ENCODE results near the gene SMG5.
"Not testable (repeated sequence)": the region's sequence is repeated elsewhere in the genome, so short reads cannot be mapped to it uniquely, and the experiment has no call there.

SMG5 gene, protein sequence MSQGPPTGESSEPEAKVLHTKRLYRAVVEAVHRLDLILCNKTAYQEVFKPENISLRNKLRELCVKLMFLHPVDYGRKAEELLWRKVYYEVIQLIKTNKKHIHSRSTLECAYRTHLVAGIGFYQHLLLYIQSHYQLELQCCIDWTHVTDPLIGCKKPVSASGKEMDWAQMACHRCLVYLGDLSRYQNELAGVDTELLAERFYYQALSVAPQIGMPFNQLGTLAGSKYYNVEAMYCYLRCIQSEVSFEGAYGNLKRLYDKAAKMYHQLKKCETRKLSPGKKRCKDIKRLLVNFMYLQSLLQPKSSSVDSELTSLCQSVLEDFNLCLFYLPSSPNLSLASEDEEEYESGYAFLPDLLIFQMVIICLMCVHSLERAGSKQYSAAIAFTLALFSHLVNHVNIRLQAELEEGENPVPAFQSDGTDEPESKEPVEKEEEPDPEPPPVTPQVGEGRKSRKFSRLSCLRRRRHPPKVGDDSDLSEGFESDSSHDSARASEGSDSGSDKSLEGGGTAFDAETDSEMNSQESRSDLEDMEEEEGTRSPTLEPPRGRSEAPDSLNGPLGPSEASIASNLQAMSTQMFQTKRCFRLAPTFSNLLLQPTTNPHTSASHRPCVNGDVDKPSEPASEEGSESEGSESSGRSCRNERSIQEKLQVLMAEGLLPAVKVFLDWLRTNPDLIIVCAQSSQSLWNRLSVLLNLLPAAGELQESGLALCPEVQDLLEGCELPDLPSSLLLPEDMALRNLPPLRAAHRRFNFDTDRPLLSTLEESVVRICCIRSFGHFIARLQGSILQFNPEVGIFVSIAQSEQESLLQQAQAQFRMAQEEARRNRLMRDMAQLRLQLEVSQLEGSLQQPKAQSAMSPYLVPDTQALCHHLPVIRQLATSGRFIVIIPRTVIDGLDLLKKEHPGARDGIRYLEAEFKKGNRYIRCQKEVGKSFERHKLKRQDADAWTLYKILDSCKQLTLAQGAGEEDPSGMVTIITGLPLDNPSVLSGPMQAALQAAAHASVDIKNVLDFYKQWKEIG

DNA sequence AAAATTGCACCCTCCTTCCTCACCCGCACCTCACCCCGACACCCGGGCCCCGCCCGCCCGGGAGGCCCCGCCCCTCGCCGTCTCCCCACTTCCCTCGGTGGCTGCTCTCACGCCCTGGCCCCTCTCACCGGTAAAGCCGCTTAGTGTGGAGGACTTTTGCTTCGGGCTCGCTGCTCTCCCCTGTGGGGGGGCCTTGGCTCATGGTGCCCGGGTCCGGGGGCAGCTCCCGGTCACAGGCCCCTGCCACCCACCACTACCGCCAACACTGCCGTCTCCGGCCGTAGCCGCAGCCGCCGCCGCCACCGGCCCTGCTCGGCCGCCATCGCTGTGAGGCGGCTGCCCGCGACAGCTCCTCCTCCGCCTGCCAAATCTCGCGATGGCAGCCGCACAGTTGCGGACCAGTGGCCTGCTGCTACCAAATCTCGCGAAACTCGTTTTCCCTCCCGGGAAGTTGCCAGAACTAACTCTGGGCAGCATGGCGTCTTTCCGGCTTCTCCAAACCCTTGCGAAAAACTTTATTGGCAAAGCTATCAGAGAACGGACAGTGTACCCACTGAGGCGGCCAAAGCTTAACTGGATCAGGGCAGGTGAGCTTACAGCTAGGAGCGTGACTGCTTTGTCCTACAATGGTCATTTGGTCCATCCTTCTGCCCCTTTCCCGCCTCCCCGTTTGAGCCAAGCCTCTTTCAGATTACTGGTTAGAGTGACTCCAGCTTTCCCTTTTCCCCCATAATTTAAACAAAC is at the start of gene SMG5:
Gene SMG5, minus strand, starts transcription at position 347 of the 744 bp plus-strand sequence. Its CDS starts 145 bp downstream, at position 202.
- DNase-seq = peak; percentile 99

DNA sequence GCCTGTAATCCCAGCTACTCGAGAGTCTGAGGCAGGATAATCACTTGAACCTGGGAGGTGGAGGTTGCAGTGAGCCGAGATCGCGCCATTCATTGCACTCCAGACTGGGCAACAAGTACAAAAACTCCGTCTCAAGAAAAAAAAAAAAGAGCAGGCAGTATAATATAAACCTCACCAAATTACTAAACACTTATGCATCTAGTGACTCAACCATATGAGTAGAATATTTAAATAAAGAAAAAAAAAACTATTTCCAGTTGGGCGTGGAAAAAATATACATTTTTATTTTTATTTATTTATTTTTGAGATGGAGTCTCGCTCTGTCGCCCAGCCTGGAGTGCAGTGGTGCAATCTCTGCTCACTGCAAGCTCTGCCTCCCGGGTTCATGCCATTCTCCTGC is 40.6 kb upstream of the SMG5 start:
- DNase-seq = not testable (repeated sequence)

DNA sequence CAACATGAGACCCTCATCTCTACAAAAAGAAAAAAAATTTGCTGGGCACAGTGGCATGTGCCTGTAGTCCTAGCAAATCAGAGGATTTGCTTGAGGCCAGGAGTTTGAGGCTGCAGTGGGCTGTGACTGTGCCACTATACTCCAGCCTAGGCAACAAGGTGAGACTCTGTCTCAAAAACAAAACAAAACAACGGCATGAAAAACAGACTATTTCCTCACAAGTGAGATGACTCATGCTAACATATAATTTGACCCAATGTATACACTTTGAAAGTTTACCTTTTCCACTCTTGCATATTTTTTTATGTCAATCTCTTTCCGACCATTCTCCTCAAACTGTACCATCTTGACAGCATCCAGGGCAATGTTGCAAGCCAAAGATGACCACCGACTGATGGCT is 37.9 kb upstream of the SMG5 start:
- no peak for DNase-seq

DNA sequence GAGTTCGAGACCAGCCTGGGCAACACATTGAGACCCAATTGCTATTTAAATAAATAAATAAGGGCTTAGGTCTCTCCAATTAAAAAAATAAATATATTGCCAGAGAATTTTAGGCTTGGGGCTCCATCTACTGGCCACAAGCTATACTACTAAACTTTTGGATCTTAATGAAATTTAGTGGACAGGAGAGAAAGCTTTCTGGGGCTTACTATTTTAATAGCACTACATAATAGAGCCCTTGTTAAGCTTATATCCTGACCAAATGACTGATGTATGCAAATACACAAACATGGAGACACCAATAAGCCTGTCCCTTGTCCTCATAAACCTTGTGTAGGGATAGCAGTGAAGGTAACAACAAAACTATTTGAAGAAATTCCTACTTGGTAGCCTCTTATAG is 37.0 kb upstream of the SMG5 start:
- peak; percentile 24 for DNase-seq

DNA sequence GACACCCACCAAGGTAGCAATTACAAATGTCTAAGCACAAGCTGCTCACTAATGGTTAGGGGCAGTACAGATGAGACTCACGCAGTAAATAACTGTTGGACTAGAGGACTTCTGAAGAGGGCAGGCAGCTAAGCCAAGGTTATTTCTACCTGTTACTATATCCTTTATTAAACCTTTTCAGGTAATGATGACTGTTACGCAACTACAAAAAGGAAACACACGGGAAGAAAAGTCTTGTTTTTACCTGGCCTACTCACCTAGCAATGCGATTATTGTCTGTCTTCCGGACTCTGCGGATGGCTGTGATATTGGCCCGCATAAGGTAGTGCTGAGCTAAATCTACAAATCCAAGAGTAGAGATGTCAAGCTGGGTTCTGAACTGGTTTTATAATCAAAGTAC is 34.3 kb upstream of the SMG5 start:
- no peak for DNase-seq

DNA sequence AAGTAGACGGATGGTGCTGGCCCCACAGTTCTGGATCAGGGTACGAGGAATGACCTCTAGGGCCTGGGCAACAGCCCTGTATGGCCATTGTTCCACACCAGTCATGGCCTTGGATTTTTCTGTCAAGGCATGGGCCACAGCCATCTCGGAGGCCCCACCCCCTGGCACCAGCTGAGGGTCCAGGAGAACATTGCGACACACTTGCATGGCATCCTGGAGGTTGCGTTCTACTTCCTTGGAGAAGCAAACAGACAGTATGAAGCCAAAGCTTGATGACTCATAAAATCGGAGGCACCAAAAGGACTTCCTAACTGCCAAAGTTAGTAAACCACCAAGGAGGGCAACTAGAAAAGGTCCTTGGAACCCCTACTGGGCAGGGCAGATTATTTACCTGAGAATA is 28.3 kb upstream of the SMG5 start:
- no peak for DNase-seq

DNA sequence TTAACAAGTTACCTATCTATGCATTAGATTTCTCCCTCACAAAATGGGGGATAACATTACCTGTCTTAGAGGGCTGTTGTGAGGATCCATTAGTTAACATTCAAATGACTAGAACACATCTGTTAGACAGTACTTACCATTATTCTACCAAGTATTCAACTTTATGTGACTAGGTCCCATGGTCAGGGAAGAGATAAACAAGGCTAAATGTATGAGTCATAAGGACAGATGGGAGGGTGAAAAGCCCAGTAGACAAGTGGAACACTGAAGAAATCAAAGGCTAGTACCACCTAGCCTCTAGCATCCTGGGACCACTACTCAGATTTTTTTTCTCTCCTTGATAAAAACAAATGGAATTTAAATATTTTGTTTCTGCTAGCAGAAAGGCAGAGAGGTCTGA is 25.5 kb upstream of the SMG5 start:
- DNase-seq = no peak

DNA sequence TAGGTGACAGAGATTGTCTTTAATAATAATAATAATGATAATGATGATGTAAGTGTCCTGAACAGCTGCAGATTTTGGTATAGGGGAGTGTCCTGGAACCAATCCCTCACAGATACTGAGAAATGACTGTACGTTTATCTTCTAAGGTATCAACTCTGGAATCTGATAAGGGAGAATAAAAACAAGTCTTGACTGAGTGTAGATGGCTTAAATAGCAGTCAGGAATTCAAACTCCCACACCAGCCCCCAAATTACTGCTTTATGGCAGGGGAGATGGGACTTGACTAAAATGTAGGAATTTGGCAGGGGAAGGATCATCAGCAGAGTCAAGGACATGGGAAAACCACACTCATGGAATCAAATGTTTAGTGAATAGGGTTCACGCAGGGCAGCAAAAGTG is 22.6 kb upstream of the SMG5 start:
- DNase-seq = no peak

DNA sequence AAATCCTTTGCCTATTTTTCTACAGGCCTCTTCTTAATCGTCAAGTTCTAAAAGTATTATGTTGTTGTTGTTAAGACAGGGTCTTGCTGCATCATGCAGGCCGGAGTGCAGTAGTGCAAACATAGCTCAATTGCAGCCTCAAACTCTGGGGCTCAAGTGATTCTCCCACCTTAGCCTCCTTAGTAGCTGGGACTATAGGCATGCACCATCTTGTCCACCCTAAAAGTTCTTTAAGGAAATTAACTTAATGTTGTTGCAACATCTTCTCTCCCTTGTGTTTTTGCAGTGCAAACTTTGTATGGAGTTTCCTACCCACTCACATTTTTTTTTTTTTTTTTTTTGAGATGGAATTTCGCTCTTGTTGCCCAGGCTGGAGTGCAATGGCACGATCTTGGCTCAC is 20.6 kb upstream of the SMG5 start:
- no peak for DNase-seq

DNA sequence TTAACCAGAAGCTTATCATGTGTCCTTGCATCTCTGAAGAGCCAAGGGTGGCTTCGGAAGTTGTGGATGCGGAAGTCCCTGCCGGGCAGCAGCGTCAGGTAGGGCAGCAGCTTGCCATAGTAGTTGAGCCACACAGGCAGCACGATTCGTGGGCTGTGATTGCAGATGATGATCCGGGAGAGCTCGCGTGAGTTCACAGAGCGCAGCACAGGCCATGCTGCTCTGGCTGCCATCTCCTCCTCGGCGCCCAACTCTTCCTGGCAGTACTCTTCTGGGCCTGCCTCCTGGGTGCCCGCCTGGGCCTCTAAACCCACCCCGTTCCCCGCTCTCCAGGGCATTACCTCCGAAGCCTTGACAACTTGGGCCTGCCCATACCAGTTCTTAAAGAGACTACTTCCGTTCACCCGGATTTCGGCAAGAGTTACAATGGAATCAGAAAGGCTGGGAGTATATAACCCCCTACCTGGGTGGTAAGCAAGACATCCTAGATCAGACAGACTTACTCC is 16.3 kb upstream of the SMG5 start, which contains the start of gene VHLL:
Gene VHLL, minus strand, starts transcription at position 456 of the 506 bp plus-strand sequence. Its CDS starts 118 bp downstream, at position 338.
- DNase-seq = no peak

DNA sequence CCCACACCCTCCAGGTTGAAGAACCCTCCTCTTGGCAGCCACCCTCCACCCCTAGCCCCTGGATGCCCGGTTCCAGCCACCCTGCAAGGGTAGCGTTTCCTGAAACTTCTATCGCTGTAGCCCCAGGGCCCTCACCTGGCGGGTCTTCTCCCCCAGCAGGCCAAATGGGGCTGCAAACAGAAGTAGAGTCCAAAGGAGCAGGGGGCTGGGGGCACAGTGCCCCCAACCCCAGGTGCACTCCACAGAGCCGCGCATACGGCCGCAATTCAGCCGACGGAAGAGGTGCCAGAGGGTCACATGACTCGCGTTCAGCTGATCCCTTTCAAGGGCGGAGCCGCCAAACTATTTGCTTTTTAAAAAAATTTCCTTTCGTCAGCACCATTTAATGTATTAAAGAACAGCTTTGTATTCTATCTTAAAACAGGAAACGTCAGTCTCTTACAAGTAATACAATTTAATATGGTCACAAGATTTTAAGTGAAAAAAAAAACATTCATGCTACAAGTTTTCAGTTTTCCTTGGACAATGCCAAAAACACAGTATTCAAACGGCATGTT is 12.8 kb upstream of the SMG5 start, which contains the start of gene GLMP:
Gene GLMP, minus strand, starts transcription at position 289 of the 557 bp plus-strand sequence. Its CDS starts 34 bp downstream, at position 255.
- peak; percentile 63 for DNase-seq

DNA sequence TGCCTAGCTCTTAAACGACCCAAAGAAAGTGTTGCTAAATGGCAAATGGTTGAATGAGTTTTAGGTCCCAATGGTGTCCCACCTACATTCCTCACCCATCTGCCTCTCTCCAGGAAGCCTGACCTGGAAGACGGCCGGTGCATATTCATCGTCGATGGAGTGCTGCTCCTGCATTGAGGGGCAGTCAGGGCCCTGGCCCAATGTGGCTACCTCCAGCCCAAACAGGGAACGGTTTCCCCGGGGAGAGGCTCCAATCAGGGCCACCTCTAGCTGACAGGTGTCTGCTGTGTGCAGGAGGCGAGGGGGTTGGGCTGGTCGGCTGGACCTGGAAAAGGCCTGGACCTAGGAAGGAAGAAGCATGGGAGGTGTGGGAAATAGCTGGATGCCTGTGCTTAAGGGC is 11.3 kb upstream of the SMG5 start:
- no peak for DNase-seq

DNA sequence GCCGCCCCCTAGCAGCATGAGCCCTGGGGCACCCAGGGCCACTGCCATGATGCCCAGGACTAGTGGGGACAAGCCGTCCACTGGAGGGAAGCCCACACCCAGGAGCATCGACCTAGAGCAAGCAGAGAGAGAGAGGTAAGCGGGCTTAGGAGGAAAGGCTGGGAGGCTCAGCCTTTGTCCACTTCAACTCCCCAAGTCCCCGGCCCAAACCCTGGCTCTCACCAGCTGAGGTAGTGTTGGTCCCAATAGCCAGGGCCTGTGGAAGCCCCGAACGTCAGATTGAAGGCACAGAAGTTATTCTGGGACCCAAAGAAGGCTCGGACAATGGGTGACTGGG is 10.4 kb upstream of the SMG5 start:
- no peak for DNase-seq

DNA sequence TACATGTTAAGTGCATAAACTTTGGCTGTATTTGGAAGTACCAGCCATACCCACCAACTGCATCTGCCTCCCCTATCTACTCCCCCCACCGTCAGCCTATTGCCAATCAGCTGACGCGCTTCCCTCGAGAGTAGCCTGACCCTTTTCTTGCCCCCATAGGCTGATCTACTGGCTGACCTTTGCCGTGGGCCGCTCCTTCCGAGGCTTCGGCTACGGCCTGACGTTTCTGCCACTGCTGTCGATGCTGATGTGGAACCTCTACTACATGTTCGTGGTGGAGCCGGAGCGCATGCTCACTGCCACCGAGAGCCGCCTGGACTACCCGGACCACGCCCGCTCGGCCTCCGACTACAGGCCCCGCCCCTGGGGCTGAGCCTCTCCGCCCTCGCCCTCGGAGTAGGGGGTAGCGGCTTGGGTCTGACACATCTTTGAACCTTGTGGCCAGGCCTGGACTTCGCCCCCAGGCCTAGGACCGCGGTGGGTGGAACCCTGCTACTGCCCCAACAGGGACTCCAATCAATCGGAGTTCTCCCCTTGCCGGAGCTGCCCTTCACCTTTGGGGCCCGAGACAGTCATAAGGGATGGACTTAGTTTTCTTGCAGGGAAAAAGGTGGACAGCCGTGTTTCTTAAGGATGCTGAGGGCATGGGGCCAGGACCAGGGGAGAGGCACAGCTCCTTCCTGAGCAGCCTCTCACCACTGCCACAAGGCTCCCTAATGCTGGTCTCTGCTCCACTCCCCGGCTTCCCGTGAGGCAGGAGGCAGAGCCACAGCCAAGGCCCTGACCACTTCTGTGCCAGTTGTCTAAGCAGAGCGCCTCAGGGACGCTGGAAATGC is 8.8 kb upstream of the SMG5 start:
- DNase-seq = peak; percentile 18

DNA sequence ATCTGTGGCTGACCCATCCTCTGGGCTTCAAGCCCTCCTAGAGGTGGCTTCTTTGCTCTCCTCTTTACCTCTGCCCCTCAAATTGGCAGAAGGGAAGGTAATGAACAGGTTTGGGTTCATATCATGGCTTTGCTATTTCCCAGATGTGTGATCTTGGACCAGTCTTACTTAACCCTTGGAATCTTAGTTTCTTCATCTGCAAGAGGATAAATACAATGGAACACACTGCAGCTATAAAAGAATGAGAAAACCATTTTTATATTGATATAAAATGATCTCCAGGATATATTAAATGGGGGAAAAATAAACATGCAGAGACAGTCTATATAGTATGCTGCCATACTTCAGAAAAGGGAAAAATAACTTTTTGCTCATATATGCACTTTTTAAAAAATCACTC is 7.2 kb upstream of the SMG5 start:
- no peak for DNase-seq

DNA sequence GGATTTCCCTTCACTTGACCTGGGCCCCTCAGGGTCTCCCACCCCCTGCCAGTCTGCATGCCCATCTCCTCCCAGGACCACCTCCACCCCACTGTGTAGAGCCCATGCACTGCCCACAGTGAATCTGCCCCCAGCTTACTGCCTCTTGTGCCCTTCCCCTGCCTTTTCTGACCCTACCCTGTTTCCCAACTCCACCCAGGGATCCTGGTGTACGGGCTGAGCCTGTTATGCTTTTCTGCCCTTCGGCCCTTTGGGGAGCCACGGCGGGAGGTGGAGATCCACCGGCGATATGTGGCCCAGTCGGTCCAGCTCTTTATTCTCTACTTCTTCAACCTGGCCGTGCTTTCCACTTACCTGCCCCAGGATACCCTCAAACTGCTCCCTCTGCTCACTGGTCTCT is 3.4 kb upstream of the SMG5 start:
- DNase-seq = no peak

DNA sequence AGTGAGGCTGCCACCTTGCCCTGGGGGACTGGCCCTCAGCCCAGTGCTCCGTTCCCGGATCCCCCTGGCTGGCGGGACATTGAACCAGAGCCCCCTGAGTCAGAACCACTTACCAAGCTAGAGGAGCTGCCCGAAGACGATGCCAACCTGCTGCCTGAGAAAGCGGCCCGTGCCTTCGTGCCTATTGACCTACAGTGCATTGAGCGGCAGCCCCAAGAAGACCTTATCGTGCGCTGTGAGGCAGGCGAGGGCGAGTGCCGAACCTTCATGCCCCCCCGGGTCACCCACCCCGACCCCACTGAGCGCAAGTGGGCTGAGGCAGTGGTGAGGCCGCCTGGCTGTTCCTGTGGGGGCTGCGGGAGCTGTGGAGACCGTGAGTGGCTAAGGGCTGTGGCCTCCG is 2.8 kb upstream of the SMG5 start:
- no peak for DNase-seq

DNA sequence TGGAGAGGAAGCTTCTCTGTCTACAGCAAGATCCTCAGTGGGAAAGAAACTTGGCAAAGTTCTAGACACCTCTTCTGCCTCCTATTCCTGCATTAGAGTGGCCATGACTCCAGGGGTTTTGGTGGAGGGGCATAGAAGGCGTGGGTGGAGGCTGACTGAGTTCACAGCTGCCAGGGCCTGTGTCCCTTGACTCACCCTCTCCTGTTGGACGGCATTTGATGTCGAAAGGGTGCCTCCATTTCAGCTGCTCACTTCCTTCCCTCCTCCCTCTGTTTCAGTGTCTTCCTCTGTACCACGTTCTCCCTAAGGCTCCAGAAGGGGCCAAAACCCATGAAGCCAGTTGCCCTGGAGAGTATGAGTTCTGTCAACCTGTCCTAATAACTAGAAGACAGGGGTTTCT is 2.1 kb upstream of the SMG5 start:
- DNase-seq = no peak

DNA sequence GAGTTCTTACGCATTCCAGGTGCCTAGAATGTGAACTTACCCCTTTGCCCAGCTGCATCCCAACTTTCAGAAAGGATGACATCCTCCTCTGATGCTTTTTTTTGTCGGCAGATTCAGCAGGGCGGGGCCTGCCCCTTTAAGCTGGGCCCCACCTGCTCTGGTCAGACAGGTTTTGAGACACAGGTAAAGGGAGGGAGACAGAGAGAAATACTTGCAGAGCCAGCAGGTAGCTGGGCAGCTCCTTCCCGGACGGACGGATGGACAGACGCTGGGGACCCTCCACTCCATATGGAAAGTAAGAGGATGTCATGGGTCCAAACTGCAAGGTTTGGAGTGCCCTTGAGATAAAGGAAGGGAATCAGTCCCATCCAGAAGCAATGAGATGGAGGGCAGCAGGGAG is 1.5 kb upstream of the SMG5 start, which contains the start of gene TMEM79:
Gene TMEM79, plus strand, starts transcription at position 214 of the 400 bp plus-strand sequence. CDS start 902 bp downstream, outside the sequence.
- no peak for DNase-seq

DNA sequence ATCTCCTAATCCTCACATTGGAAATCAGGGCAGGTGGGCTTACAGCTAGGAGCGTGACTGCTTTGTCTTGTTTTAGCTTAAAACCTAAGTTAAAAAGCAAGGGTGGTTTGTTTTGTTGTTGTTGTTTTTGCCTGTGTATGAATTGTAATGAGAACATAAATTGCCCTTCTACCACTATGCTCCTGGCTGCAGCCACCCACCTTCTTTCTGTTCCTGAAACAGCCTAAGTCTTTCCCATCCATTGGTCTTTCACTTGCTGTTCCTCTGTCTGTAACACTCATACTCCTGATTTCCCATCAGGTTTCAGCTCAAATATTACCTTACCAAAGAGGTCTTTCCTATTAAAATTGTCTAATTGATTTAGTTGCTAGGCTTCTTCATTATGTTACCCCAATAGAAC is 896 bp upstream of the SMG5 start:
- DNase-seq = no peak

Data from activated CD4-positive, alpha-beta T cell treated with anti-CD3 and anti-CD28 coated beads, Interleukin-10, Interleukin-2, amounts not matched to agents 100 ng/mL and 50 ng/mL, durations not matched to agents 16 hours and 8 hours (primary cell).